ENCODE results near the gene ERMN. TPM values are rescaled to one million over a fixed set of nuclear protein-coding genes. Genes with fewer than 3 reads are reported as not detected.

ERMN gene
- total and polyA plus RNA-seq, 2 of the 13 experiments (the other 11 are each of a cell fraction or from before 2014, with no cell fraction given): not detected

- WGBS (ENCODE audit: low lambda C conversion rate): 0% methylated on average over 1 of the region's 1 CpG
- peaks cover 8% of the 10 kb centered on the region; the same call in 1 of the 2 replicates for H3K9me3 ChIP-seq (ENCODE audit: low read length)
- H3K27ac ChIP-seq (ENCODE audit: extremely low read length, insufficient read depth, low read length): no peak overlapping the region
- no peak for TF ChIP-seq SUZ12 (IDR thresholded peaks at IDR 0.05; ENCODE audit: low read depth, low read length)
- TF ChIP-seq, protein P1, sequence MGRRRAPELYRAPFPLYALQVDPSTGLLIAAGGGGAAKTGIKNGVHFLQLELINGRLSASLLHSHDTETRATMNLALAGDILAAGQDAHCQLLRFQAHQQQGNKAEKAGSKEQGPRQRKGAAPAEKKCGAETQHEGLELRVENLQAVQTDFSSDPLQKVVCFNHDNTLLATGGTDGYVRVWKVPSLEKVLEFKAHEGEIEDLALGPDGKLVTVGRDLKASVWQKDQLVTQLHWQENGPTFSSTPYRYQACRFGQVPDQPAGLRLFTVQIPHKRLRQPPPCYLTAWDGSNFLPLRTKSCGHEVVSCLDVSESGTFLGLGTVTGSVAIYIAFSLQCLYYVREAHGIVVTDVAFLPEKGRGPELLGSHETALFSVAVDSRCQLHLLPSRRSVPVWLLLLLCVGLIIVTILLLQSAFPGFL (CRISPR knock-in tag; IDR thresholded peaks at IDR 0.05): no peak
- TF ChIP-seq MAFK (conservative IDR thresholded peaks at IDR 0.05 in 1 of 2, IDR thresholded peaks at IDR 0.05 in 1 of 2; ENCODE audit: low read length in 2 of 2): peak; percentile 89 to 92
- no peak for TF ChIP-seq ZNF629 (CRISPR knock-in tag; conservative IDR thresholded peaks at IDR 0.05)
- no peak for TF ChIP-seq SPEN (CRISPR knock-in tag; IDR thresholded peaks at IDR 0.05; ENCODE audit: low read depth)
- TF ChIP-seq, protein P2, sequence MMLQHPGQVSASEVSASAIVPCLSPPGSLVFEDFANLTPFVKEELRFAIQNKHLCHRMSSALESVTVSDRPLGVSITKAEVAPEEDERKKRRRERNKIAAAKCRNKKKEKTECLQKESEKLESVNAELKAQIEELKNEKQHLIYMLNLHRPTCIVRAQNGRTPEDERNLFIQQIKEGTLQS (CRISPR knock-in tag; IDR thresholded peaks at IDR 0.05): no peak
- peak; percentile 90 for TF ChIP-seq MAFF (IDR thresholded peaks at IDR 0.05; ENCODE audit: low read depth, low read length)
- TF ChIP-seq ZNF3 (CRISPR knock-in tag; IDR thresholded peaks at IDR 0.05): no peak
- no peaks in the 10 kb centered on the region for H3K4me1 ChIP-seq (ENCODE audit: insufficient read depth, low read length)
- no peaks in the 10 kb centered on the region for H3K36me3 ChIP-seq (replicated peaks in 1 of 2; ENCODE audit: control insufficient read depth in 1 of 2, insufficient read depth in 2 of 2, low read length in 2 of 2)
- no peak overlapping the region for H2AFZ ChIP-seq (ENCODE audit: low read length)
- in situ Hi-C loops (cut with HindIII; ENCODE audit: extremely low pct_ligation_motif_present, low pct_unique_long_range_greater_than_20kb): no loop called here
- no peaks in the 10 kb centered on the region for H3K79me2 ChIP-seq (ENCODE audit: insufficient read depth, low read length)
- CTCF ChIA-PET (ENCODE audit: low intra/inter-chr PET ratio, low total read pairs): no interaction called here
- H3K27me3 ChIP-seq (ENCODE audit: control insufficient read depth in 1 of 2, insufficient read depth in 2 of 2, low read length in 2 of 2): no peaks in the 10 kb centered on the region
- H3K9ac ChIP-seq (ENCODE audit: insufficient read depth, low read depth, low read length): no peak overlapping the region
- intact Hi-C loops (cut with micrococcal nuclease; ENCODE audit: unreplicated experiment): no loop called here
- FAIRE-seq: no peak
- no peak for ATAC-seq
- H3K4me3 ChIP-seq (replicated peaks in 1 of 3; ENCODE audit: insufficient read depth in 1 of 3, low read depth in 2 of 3, low read length in 3 of 3): no peak overlapping the region
- no TSS peak for BruUV-seq (replicated peaks)
- POLR2A ChIA-PET: no interaction called here
- no peak for DNase-seq (ENCODE audit: low spot score)
- no peak overlapping the region for H3K4me2 ChIP-seq (ENCODE audit: low read depth, low read length)
- H4K20me1 ChIP-seq (ENCODE audit: insufficient read depth, low read length): no peaks in the 10 kb centered on the region
These were observed 24.4 kb upstream of the ERMN start for GRCh38 chr2:157349949-157350515.
